ENCODE data around the gene CCDC71. TPM values are rescaled to one million over a fixed set of nuclear protein-coding genes. Genes with fewer than 3 reads are reported as not detected.

The CCDC71 gene
- total RNA-seq, 4 donors from 2014 or later, result 19.9 to 25.6 (median 23.7) TPM

GRCh38 chr3:49162751-49163419 is 3.2 kb downstream of the CCDC71 start:
- Histone ChIP-seq H3K4me1 (peaks cover 18 to 38% (median 30%) of the 10 kb centered on the region in 4 donors), H3K27ac (replicated peaks in 1 of 4) (no peak overlapping the region), H3K4me3 (no peak overlapping the region), H3K27me3 (no peaks in the 10 kb centered on the region), H3K36me3 (peaks cover 13 to 36% (median 30%) of the 10 kb centered on the region in 4 donors), H3K9me3 (no peaks in the 10 kb centered on the region)
- DNase-seq (ENCODE audit: extremely low spot score), result no peak
- TF ChIP-seq, protein P1, sequence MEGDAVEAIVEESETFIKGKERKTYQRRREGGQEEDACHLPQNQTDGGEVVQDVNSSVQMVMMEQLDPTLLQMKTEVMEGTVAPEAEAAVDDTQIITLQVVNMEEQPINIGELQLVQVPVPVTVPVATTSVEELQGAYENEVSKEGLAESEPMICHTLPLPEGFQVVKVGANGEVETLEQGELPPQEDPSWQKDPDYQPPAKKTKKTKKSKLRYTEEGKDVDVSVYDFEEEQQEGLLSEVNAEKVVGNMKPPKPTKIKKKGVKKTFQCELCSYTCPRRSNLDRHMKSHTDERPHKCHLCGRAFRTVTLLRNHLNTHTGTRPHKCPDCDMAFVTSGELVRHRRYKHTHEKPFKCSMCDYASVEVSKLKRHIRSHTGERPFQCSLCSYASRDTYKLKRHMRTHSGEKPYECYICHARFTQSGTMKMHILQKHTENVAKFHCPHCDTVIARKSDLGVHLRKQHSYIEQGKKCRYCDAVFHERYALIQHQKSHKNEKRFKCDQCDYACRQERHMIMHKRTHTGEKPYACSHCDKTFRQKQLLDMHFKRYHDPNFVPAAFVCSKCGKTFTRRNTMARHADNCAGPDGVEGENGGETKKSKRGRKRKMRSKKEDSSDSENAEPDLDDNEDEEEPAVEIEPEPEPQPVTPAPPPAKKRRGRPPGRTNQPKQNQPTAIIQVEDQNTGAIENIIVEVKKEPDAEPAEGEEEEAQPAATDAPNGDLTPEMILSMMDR (IDR thresholded peaks at IDR 0.05), result no peak
- TF ChIP-seq EP300 (IDR thresholded peaks at IDR 0.05) (no peak), POLR2AphosphoS5 (IDR thresholded peaks at IDR 0.05) (no peak), POLR2A (IDR thresholded peaks at IDR 0.05; ENCODE audit: low read depth) (no peak)
- intact Hi-C loops (cut with DNase I), result no loop called here
- 96% methylated on average over 10 of the region's 21 CpGs for whole genome bisulfite sequencing

GRCh38 chr3:49161808-49162530 is 4.2 kb downstream of the CCDC71 start:
- no peaks in the 10 kb centered on the region for H3K9me3 ChIP-seq
- H3K27ac ChIP-seq (replicated peaks in 1 of 4), result no peak overlapping the region
- no peak overlapping the region for H3K4me3 ChIP-seq
- no peaks in the 10 kb centered on the region for H3K27me3 ChIP-seq
- no peak for TF ChIP-seq POLR2A (IDR thresholded peaks at IDR 0.05; ENCODE audit: low read depth)
- no peak for TF ChIP-seq EP300 (IDR thresholded peaks at IDR 0.05)
- TF ChIP-seq POLR2AphosphoS5 (IDR thresholded peaks at IDR 0.05), result no peak
- TF ChIP-seq, protein P1 (IDR thresholded peaks at IDR 0.05), result no peak
- intact Hi-C loops (cut with DNase I), result no loop called here
- no peak for DNase-seq (ENCODE audit: extremely low spot score)
- H3K36me3 ChIP-seq, result peaks cover 13 to 36% (median 30%) of the 10 kb centered on the region in 4 donors
- peaks cover 18 to 37% (median 29%) of the 10 kb centered on the region in 4 donors for H3K4me1 ChIP-seq
- WGBS, result 67% methylated on average over 3 of the region's 3 CpGs

DNA sequence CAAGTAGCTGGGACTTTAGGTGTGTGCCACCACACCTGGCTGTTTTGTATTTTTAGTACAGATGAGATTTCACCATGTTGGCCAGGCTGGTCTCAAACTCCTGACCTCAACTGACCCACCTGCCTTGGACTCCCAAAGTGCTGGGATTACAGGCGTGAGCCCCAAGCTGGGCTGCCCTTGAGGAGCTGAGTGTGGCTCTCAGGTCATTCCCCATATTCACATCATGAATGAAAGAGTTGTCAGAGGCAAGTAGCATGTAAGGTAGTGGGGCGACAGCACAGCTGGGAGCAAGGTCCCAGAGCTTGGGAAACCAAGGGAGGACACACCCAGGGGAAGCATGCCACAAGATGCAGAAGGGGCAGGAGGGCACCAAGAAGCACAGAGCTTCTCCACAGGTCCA is 4.9 kb downstream of the CCDC71 start:
- DNase-seq (ENCODE audit: extremely low spot score), result no peak
- Histone ChIP-seq H3K36me3 (peaks cover 13 to 36% (median 30%) of the 10 kb centered on the region in 4 donors), H3K27ac (replicated peaks in 1 of 4) (no peak overlapping the region), H3K9me3 (no peaks in the 10 kb centered on the region), H3K27me3 (no peaks in the 10 kb centered on the region), H3K4me3 (no peak overlapping the region), H3K4me1 (peaks cover 11 to 29% (median 22%) of the 10 kb centered on the region in 4 donors)
- intact Hi-C loops (cut with DNase I), result no loop called here
- TF ChIP-seq, protein P1 (IDR thresholded peaks at IDR 0.05), result no peak
- TF ChIP-seq POLR2A (IDR thresholded peaks at IDR 0.05; ENCODE audit: low read depth), result no peak
- no peak for TF ChIP-seq POLR2AphosphoS5 (IDR thresholded peaks at IDR 0.05)
- TF ChIP-seq EP300 (IDR thresholded peaks at IDR 0.05), result no peak
- WGBS, result 67% methylated on average over 1 of the region's 2 CpGs

DNA sequence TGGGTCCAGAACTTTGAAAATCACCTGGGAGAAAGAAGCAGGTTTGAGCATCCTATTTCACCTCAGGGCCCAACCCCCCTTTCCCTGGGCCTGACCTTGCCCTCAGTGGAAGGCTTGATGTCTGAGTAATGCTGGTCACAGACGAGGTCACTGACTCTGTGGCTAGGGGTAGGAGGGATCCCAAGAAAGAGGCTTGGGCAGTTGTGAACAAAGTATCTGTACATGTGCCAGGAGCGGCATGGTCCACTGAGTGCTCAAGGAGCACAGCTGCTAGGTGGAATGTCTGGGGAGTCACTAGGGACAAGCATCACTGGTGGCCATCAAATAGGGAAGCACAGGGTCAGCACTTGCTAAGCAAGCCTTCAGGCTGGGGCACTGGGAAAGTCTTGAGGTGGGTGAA is 7.3 kb downstream of the CCDC71 start:
- no peak for TF ChIP-seq EP300 (IDR thresholded peaks at IDR 0.05)
- TF ChIP-seq POLR2A (IDR thresholded peaks at IDR 0.05; ENCODE audit: low read depth), result no peak
- no peak for TF ChIP-seq POLR2AphosphoS5 (IDR thresholded peaks at IDR 0.05)
- TF ChIP-seq, protein P1 (IDR thresholded peaks at IDR 0.05), result no peak
- Histone ChIP-seq H3K9me3 (no peaks in the 10 kb centered on the region), H3K27me3 (no peaks in the 10 kb centered on the region), H3K27ac (replicated peaks in 1 of 4) (no peak overlapping the region), H3K4me3 (no peak overlapping the region), H3K36me3 (peaks cover 12 to 30% (median 22%) of the 10 kb centered on the region in 4 donors), H3K4me1 (peaks cover 0 to 9% (median 4%) of the 10 kb centered on the region in 4 donors)
- no peak for DNase-seq (ENCODE audit: extremely low spot score)
- intact Hi-C loops (cut with DNase I), result no loop called here
- WGBS, result 66% methylated on average over 2 of the region's 2 CpGs
